Prostate gland (tissue), 2 donors: ENCODE data around the gene PIGC. TPM values are rescaled to one million over a fixed set of nuclear protein-coding genes. Genes with fewer than 3 reads are reported as not detected.
A peak's percentile ranks its signal among the peaks of the same experiment; 100 is the strongest.
"Not testable (repeated sequence)": the region's sequence is repeated elsewhere in the genome, so short reads cannot be mapped to it uniquely, and the experiment has no call there.

ENCODE experiments used
- DNase-seq: peaks from one replicate; pipeline ENCODE4 v3.0.0-alpha.2; 2019; ENCODE audit warnings: low spot score
- H3K27ac ChIP-seq, 2 donors: fragments of 200-600 bp; sonication (generic); 2 replicates each; pipeline ENCODE4 v1.5.1; 2017 to 2019
- H3K27me3 ChIP-seq: fragments of 200-600 bp; sonication (generic); replicated peaks from 2 replicates; pipeline ENCODE4 v1.5.1; 2019; ENCODE audit not compliant: insufficient read depth
- H3K36me3 ChIP-seq, 2 donors: fragments of 200-600 bp; sonication (generic); 1 replicate in 1 of 2; 2 replicates in 1 of 2; pipeline versions ENCODE4 v1.5.1 to v1.8.1; 2017 to 2019
- H3K4me1 ChIP-seq: fragments of 200-600 bp; sonication (generic); replicated peaks from 2 replicates; pipeline ENCODE4 v1.5.1; 2019
- H3K4me3 ChIP-seq, 2 donors: fragments of 200-600 bp; sonication (generic); 2 replicates each; pipeline ENCODE4 v1.5.1; 2017 to 2019
- H3K9me3 ChIP-seq: fragments of 200-600 bp; sonication (generic); 2 replicates; pipeline ENCODE4 v1.5.1; 2017
- CTCF ChIP-seq, 4 experiments: fragments of 200-600 bp in 2 of 4; fragments of 450-650 bp in 2 of 4; sonication (generic) in 2 of 4; IDR thresholded peaks; 1 replicate in 3 of 4; 2 replicates in 1 of 4; pipeline ENCODE4 v1.5.1; 2016 to 2019; ENCODE audit warnings: antibody characterized with exemption in 4 of 4, mild to moderate bottlenecking in 2 of 4, moderate library complexity in 2 of 4
- POLR2A ChIP-seq: fragments of 450-650 bp; IDR thresholded peaks from one replicate; pipeline ENCODE4 v1.6.1; 2016; ENCODE audit warnings: antibody characterized with exemption, mild to moderate bottlenecking
- POLR2AphosphoS5 ChIP-seq: sonication (generic); formaldehyde crosslinking; IDR thresholded peaks from one replicate; pipeline ENCODE4 v1.6.1; 2017; ENCODE audit warnings: antibody characterized with exemption
- WGBS: methylation state at CpG from one replicate; pipeline ENCODE4 v1.1.5; 2018; 5-methylcytosine and 5-hydroxymethylcytosine counted together
- intact Hi-C: fragments of 100-400 bp; cut with DNase I; formaldehyde crosslinking; loops from one replicate; pipeline ENCODE4 v1.14.2; 2022
- total RNA-seq, 2 donors: library from RNA; depleted of rRNA; stranded (reverse); fragments of >200 nt; gene quantifications; one replicate each; pipeline ENCODE4 v1.1.0, GENCODE V29; 2016

The PIGC gene
- total RNA-seq, 2 donors from 2014 or later: 24.1 to 34.1 TPM

- TF ChIP-seq CTCF (IDR thresholded peaks at IDR 0.05) (no peak), POLR2AphosphoS5 (no peak), POLR2A (no peak)
- intact Hi-C loops: loop anchor here (10.0 kb wide), 1 partner anchor 638 kb away; no protein-coding TSS in a partner anchor
- Histone ChIP-seq H3K4me1 (no peaks in the 10 kb centered on the region), H3K27ac (no peak overlapping the region), H3K9me3 (no peaks in the 10 kb centered on the region), H3K27me3 (no peaks in the 10 kb centered on the region), H3K36me3 (no peaks in the 10 kb centered on the region), H3K4me3 (no peak overlapping the region)
- WGBS: 95% methylated on average over 6 of the region's 6 CpGs
- no peak for DNase-seq
Observed at GRCh38 chr1:172442404-172442803, 1.5 kb downstream of the PIGC start.

- H3K27me3 ChIP-seq, H3K27ac ChIP-seq, intact Hi-C loops, DNase-seq, H3K4me3 ChIP-seq, H3K4me1 ChIP-seq, H3K36me3 ChIP-seq, H3K9me3 ChIP-seq: not testable (repeated sequence)
- WGBS: 89% methylated on average over 3 of the region's 3 CpGs
Observed at GRCh38 chr1:172437183-172437582, 6.7 kb downstream of the PIGC start.

GRCh38 chr1:172431721-172432192 is 12.1 kb downstream of the PIGC start:
- intact Hi-C loops: no loop called here
- H3K9me3 ChIP-seq: no peaks in the 10 kb centered on the region
- peak; percentile 85 for DNase-seq
- no peaks in the 10 kb centered on the region for H3K4me1 ChIP-seq
- 50% methylated on average over 9 of the region's 9 CpGs for WGBS
- no peaks in the 10 kb centered on the region for H3K36me3 ChIP-seq
- no peak for TF ChIP-seq POLR2A
- no peak for TF ChIP-seq CTCF (IDR thresholded peaks at IDR 0.05)
- TF ChIP-seq POLR2AphosphoS5: peak; percentile 68
- H3K27ac ChIP-seq: peak overlapping the region; percentile 55 to 74
- no peaks in the 10 kb centered on the region for H3K27me3 ChIP-seq
- H3K4me3 ChIP-seq: no peak overlapping the region

GRCh38 chr1:172431204-172431603 is 12.7 kb downstream of the PIGC start:
- no peak for DNase-seq
- no peak for TF ChIP-seq POLR2AphosphoS5
- no peak for TF ChIP-seq POLR2A
- intact Hi-C loops: no loop called here
- Histone ChIP-seq H3K4me1 (no peaks in the 10 kb centered on the region), H3K4me3 (no peak overlapping the region), H3K9me3 (no peaks in the 10 kb centered on the region), H3K27ac (peak overlapping the region in 1 of 2 donors; percentile 74), H3K36me3 (no peaks in the 10 kb centered on the region), H3K27me3 (no peaks in the 10 kb centered on the region)
- 69% methylated on average over 2 of the region's 2 CpGs for WGBS

GRCh38 chr1:172430128-172430454 is 13.8 kb downstream of the PIGC start:
- TF ChIP-seq CTCF (IDR thresholded peaks at IDR 0.05): no peak
- no peak for TF ChIP-seq POLR2A
- no peak for TF ChIP-seq POLR2AphosphoS5
- Histone ChIP-seq H3K4me3 (no peak overlapping the region), H3K27ac (no peak overlapping the region), H3K36me3 (no peaks in the 10 kb centered on the region), H3K27me3 (no peaks in the 10 kb centered on the region), H3K4me1 (no peaks in the 10 kb centered on the region), H3K9me3 (no peaks in the 10 kb centered on the region)
- no peak for DNase-seq
- WGBS: 67% methylated on average over 1 of the region's 1 CpG
- intact Hi-C loops: no loop called here

GRCh38 chr1:172429331-172430127 is 14.3 kb downstream of the PIGC start:
- Histone ChIP-seq H3K9me3 (no peaks in the 10 kb centered on the region), H3K27me3 (no peaks in the 10 kb centered on the region), H3K27ac (no peak overlapping the region), H3K4me3 (no peak overlapping the region), H3K36me3 (no peaks in the 10 kb centered on the region), H3K4me1 (no peaks in the 10 kb centered on the region)
- TF ChIP-seq CTCF (IDR thresholded peaks at IDR 0.05) (peak; percentile 29 to 85 (median 82)), POLR2AphosphoS5 (no peak)
- peak; percentile 55 for DNase-seq
- WGBS: 52% methylated on average over 1 of the region's 1 CpG
- intact Hi-C loops: loop anchor here (10.0 kb wide), 1 partner anchor 425 kb away; no protein-coding TSS in a partner anchor
